Central memory CD8-positive, alpha-beta T cell (primary cell): ENCODE data around the gene LIMA1.

Experiments used
- ATAC-seq: fragments of 150-1000 bp; cut with Tn5 transposase; replicated peaks from 2 replicates; pipeline ENCODE4 v1.10.0; 2022; ENCODE audit warnings: mild to moderate bottlenecking, moderate FRiP score, moderate number of reproducible peaks; ENCODE audit not compliant: poor library complexity, severe bottlenecking; ENCODE audit errors: extremely low read depth
- DNase-seq, 2 donors: peaks; one replicate each; pipeline ENCODE4 v3.0.0; 2021; ENCODE audit warnings: low spot score in 2 of 2
- H3K27ac Mint-ChIP-seq: one replicate; pipeline ENCODE4 v1.8.0; 2022; ENCODE audit warnings: low read depth, mild to moderate bottlenecking, moderate library complexity, mixed read lengths
- H3K27me3 Mint-ChIP-seq: one replicate; pipeline ENCODE4 v1.8.0; 2022; ENCODE audit warnings: mixed read lengths
- H3K36me3 Mint-ChIP-seq: one replicate; pipeline ENCODE4 v1.8.0; 2022; ENCODE audit warnings: mild to moderate bottlenecking, moderate library complexity, mixed read lengths; ENCODE audit not compliant: insufficient read depth
- H3K4me1 Mint-ChIP-seq: one replicate; pipeline ENCODE4 v1.8.0; 2022; ENCODE audit warnings: mixed read lengths
- H3K4me3 Mint-ChIP-seq: one replicate; pipeline ENCODE4 v1.8.0; 2022; ENCODE audit warnings: mild to moderate bottlenecking, moderate library complexity, mixed read lengths
- H3K9me3 Mint-ChIP-seq: one replicate; pipeline ENCODE4 v1.8.0; 2022; ENCODE audit warnings: mixed read lengths

Gene LIMA1

GRCh38 chr12:50240096-50240791, 43.1 kb downstream of the LIMA1 start:
- DNase-seq, result no peak
- H3K4me3 Mint-ChIP-seq, result no peak overlapping the region
- no peaks in the 10 kb centered on the region for H3K36me3 Mint-ChIP-seq
- H3K27ac Mint-ChIP-seq, result no peak overlapping the region
- no peaks in the 10 kb centered on the region for H3K27me3 Mint-ChIP-seq
- no peaks in the 10 kb centered on the region for H3K4me1 Mint-ChIP-seq
- no peak for ATAC-seq
- H3K9me3 Mint-ChIP-seq, result no peaks in the 10 kb centered on the region

GRCh38 chr12:50239355-50239891, 43.9 kb downstream of the LIMA1 start:
- Mint-ChIP-seq H3K4me1 (no peaks in the 10 kb centered on the region), H3K27ac (no peak overlapping the region), H3K36me3 (no peaks in the 10 kb centered on the region), H3K4me3 (no peak overlapping the region), H3K27me3 (no peaks in the 10 kb centered on the region), H3K9me3 (no peaks in the 10 kb centered on the region)
- no peak for DNase-seq
- no peak for ATAC-seq

DNA sequence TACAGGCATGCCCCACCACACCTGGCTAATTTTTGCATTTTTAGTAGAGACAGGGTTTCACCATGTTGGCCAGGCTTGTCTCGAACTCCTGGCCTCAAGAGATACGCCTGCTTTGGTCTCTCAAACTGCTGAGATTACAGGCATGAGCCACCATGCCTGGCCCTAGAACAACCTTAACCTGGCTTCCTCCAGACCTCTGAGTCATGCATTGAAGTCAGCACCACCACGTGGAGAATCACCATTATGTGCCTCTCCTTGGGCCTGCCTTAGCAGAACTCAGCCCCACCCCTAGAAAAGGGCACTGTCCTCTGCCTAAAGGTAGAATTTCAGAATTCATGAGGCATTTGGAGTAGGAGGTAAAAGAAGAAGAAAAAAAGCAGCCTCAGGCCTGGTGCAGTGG, 49.0 kb downstream of the LIMA1 start:
- Mint-ChIP-seq H3K27me3 (no peaks in the 10 kb centered on the region), H3K9me3 (no peaks in the 10 kb centered on the region), H3K27ac (no peak overlapping the region), H3K36me3 (no peaks in the 10 kb centered on the region), H3K4me3 (no peak overlapping the region), H3K4me1 (no peaks in the 10 kb centered on the region)
- DNase-seq (no peak), ATAC-seq (no peak)

GRCh38 chr12:50232771-50233209, 50.5 kb downstream of the LIMA1 start:
- Mint-ChIP-seq H3K27ac (no peak overlapping the region), H3K4me3 (no peak overlapping the region), H3K4me1 (no peaks in the 10 kb centered on the region), H3K27me3 (no peaks in the 10 kb centered on the region), H3K9me3 (no peaks in the 10 kb centered on the region), H3K36me3 (no peaks in the 10 kb centered on the region)
- ATAC-seq (no peak), DNase-seq (no peak)

DNA sequence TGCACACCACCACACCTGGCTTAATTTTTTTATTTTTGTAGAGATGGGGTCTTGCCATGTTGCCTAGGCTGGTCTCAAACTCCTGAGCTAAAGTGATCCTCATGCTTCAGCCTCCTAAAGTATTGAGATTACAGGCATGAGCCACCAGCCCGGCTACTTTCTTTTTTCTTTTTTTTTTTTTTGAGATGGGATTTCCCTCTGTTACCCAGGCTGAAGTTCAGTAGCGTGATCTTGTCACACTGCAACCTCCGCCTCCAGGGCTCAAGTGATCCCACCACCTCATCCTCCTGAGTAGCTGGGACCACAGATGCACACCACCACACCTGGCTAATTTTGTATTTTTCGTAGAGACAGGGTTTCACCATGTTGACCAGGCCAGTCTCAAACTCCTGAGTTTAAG, 51.1 kb downstream of the LIMA1 start:
- H3K9me3 Mint-ChIP-seq, result no peaks in the 10 kb centered on the region
- no peak for ATAC-seq
- H3K36me3 Mint-ChIP-seq, result no peaks in the 10 kb centered on the region
- H3K27ac Mint-ChIP-seq, result no peak overlapping the region
- DNase-seq, result no peak
- H3K4me3 Mint-ChIP-seq, result no peak overlapping the region
- no peaks in the 10 kb centered on the region for H3K4me1 Mint-ChIP-seq
- no peaks in the 10 kb centered on the region for H3K27me3 Mint-ChIP-seq

- DNase-seq, result no peak
- H3K4me1 Mint-ChIP-seq, result no peaks in the 10 kb centered on the region
Observed at GRCh38 chr12:50231346-50231745, 52.0 kb downstream of the LIMA1 start.

DNA sequence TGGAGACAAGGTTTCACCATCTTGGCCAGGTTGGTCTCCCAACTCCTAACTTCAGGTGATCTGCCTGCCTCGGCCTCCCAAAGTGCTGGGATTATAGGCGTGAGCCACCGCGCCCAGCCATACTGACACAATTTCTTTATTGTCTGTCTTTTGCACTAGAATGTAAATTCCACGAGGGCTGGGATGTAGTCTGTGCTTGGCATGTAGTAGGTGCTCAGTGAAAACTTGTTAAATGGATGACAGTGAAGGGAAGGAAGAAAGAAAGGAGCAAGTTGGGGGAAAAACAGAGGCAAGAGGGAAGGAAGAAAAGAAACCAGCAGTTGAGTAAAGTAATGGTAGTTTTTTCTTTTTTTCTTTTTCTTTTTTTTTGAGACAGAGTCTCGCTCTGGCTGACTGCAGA, 53.1 kb downstream of the LIMA1 start:
- Mint-ChIP-seq H3K27ac (no peak overlapping the region), H3K4me3 (no peak overlapping the region), H3K4me1 (no peaks in the 10 kb centered on the region), H3K9me3 (no peaks in the 10 kb centered on the region), H3K27me3 (no peaks in the 10 kb centered on the region), H3K36me3 (no peaks in the 10 kb centered on the region)
- DNase-seq (no peak), ATAC-seq (no peak)

More at GRCh38 chr12:50231346-50231745, 52.0 kb downstream of the LIMA1 start:
- Mint-ChIP-seq H3K9me3 (no peaks in the 10 kb centered on the region), H3K27me3 (no peaks in the 10 kb centered on the region), H3K36me3 (no peaks in the 10 kb centered on the region), H3K27ac (no peak overlapping the region), H3K4me3 (no peak overlapping the region)
- ATAC-seq, result no peak

GRCh38 chr12:50224026-50224692, 59.2 kb downstream of the LIMA1 start:
- H3K4me1 Mint-ChIP-seq, result peaks cover 24% of the 10 kb centered on the region
- peak overlapping the region; percentile 31 for H3K4me3 Mint-ChIP-seq
- ATAC-seq, result peak; percentile 48
- H3K9me3 Mint-ChIP-seq, result no peaks in the 10 kb centered on the region
- no peak for DNase-seq
- no peak overlapping the region for H3K27ac Mint-ChIP-seq
- H3K27me3 Mint-ChIP-seq, result no peaks in the 10 kb centered on the region
- H3K36me3 Mint-ChIP-seq, result no peaks in the 10 kb centered on the region

- no peak overlapping the region for H3K4me3 Mint-ChIP-seq
- no peak for DNase-seq
- H3K36me3 Mint-ChIP-seq, result no peaks in the 10 kb centered on the region
- ATAC-seq, result peak; percentile 20
- no peak overlapping the region for H3K27ac Mint-ChIP-seq
- no peaks in the 10 kb centered on the region for H3K9me3 Mint-ChIP-seq
- no peaks in the 10 kb centered on the region for H3K27me3 Mint-ChIP-seq
- H3K4me1 Mint-ChIP-seq, result peaks cover 28% of the 10 kb centered on the region
Observed at GRCh38 chr12:50222275-50222783, 61.0 kb downstream of the LIMA1 start.

- Mint-ChIP-seq H3K4me3 (no peak overlapping the region), H3K9me3 (no peaks in the 10 kb centered on the region), H3K27ac (no peak overlapping the region), H3K36me3 (no peaks in the 10 kb centered on the region), H3K4me1 (peaks cover 32% of the 10 kb centered on the region), H3K27me3 (no peaks in the 10 kb centered on the region)
- DNase-seq (no peak), ATAC-seq (no peak)
Observed at GRCh38 chr12:50221228-50222008, 61.9 kb downstream of the LIMA1 start.

DNA sequence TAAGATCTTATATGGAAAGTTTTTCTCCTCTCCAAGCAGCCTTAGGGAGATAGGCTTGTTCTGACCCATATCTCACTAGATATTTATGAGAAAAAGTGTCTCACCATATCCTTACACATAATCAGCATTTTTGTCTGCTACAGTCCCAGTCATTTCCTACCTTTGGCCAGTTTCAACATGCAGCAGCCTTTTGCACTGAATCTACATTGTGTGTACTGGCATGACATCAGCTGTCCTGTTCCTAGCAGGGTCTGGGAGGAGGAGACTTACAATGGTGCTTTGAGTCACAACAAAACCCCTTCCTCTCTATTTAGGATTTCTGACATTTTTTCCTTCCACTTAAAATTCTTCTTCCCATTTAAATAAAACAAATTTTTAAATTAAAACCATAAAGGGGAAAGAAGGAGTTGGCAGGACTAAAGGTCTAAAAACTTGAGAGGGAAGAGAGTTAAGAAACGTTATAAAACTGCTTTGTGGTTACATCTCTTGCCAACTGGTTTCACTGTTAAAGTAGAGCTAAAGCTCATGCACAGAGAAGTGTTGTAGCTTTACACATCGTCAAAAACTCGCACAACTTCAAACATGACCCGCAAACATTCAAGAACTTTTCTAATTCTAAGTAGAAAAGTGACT, 62.8 kb downstream of the LIMA1 start:
- H3K27ac Mint-ChIP-seq, result no peak overlapping the region
- no peak for DNase-seq
- H3K4me3 Mint-ChIP-seq, result no peak overlapping the region

DNA sequence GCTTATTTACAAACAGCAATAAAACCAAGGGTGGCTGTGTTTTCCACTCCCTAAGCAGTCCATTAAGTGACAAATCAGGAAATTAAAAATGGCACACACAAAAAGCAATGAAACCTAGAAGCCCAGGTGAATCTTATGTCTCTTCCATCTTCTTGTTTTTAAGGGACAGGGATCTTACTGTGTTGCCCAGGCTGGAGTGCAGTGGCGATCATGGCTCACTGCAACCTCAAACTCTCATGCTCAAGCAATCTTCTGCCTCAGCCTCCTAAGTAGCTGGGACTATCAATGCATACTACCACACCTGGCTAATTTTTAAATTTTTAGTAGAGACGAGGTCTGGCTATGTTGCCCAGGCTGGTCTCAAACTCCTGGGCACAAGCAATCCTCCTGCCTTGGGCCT, 63.8 kb downstream of the LIMA1 start:
- H3K27me3 Mint-ChIP-seq, result no peaks in the 10 kb centered on the region
- H3K36me3 Mint-ChIP-seq, result peaks cover 2% of the 10 kb centered on the region
- ATAC-seq (no peak), DNase-seq (no peak)
- no peaks in the 10 kb centered on the region for H3K9me3 Mint-ChIP-seq
- no peak overlapping the region for H3K4me3 Mint-ChIP-seq
- no peak overlapping the region for H3K27ac Mint-ChIP-seq
- peaks cover 38% of the 10 kb centered on the region for H3K4me1 Mint-ChIP-seq

More for the DNA sequence above, 62.8 kb downstream of the LIMA1 start:
- ATAC-seq, result peak; percentile 55
- H3K9me3 Mint-ChIP-seq, result no peaks in the 10 kb centered on the region
- no peaks in the 10 kb centered on the region for H3K36me3 Mint-ChIP-seq
- peaks cover 32% of the 10 kb centered on the region for H3K4me1 Mint-ChIP-seq
- no peaks in the 10 kb centered on the region for H3K27me3 Mint-ChIP-seq
